ENCODE measurements around the gene RANBP17. TPM values are rescaled to one million over a fixed set of nuclear protein-coding genes. Genes with fewer than 3 reads are reported as not detected.

The RANBP17 gene
- total RNA-seq, 4 donors from 2014 or later: 0.55 to 3.0 (median 1.5) TPM

DNA sequence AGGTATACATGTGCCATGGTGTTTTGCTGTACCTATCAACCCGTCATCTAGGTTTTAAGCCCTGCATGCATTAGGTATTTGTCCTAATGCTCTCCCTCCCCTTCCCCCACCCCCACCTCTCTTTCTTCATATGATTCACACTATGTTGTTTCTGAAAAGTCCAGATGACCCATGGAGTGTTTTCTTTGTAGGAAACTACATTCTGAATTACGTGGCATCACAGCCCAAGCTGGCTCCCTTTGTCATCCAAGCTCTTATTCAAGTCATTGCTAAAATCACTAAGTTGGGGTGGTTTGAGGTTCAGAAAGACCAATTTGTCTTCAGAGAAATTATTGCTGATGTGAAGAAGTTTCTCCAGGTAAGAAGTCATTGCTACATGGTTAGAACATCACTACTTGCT is 30.4 kb downstream of the RANBP17 start:
- no peaks in the 10 kb centered on the region for H3K36me3 ChIP-seq
- no peak for TF ChIP-seq POLR2A (IDR thresholded peaks at IDR 0.05)
- TF ChIP-seq, protein P1, sequence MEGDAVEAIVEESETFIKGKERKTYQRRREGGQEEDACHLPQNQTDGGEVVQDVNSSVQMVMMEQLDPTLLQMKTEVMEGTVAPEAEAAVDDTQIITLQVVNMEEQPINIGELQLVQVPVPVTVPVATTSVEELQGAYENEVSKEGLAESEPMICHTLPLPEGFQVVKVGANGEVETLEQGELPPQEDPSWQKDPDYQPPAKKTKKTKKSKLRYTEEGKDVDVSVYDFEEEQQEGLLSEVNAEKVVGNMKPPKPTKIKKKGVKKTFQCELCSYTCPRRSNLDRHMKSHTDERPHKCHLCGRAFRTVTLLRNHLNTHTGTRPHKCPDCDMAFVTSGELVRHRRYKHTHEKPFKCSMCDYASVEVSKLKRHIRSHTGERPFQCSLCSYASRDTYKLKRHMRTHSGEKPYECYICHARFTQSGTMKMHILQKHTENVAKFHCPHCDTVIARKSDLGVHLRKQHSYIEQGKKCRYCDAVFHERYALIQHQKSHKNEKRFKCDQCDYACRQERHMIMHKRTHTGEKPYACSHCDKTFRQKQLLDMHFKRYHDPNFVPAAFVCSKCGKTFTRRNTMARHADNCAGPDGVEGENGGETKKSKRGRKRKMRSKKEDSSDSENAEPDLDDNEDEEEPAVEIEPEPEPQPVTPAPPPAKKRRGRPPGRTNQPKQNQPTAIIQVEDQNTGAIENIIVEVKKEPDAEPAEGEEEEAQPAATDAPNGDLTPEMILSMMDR (IDR thresholded peaks at IDR 0.05): no peak
- TF ChIP-seq POLR2AphosphoS5 (IDR thresholded peaks at IDR 0.05): no peak
- TF ChIP-seq EP300 (IDR thresholded peaks at IDR 0.05): no peak
- H3K27me3 ChIP-seq: no peaks in the 10 kb centered on the region
- H3K27ac ChIP-seq: no peak overlapping the region
- WGBS: 92% methylated on average over 2 of the region's 2 CpGs
- no peaks in the 10 kb centered on the region for H3K4me1 ChIP-seq
- DNase-seq (ENCODE audit: low spot score in 2 of 2): no peak
- no peak overlapping the region for H3K4me3 ChIP-seq
- no peaks in the 10 kb centered on the region for H3K9me3 ChIP-seq

- Histone ChIP-seq H3K27ac (no peak overlapping the region), H3K9me3 (no peaks in the 10 kb centered on the region), H3K4me1 (no peaks in the 10 kb centered on the region), H3K36me3 (no peaks in the 10 kb centered on the region), H3K4me3 (no peak overlapping the region), H3K27me3 (no peaks in the 10 kb centered on the region)
- TF ChIP-seq EP300 (IDR thresholded peaks at IDR 0.05) (no peak), POLR2AphosphoS5 (IDR thresholded peaks at IDR 0.05) (no peak), POLR2A (IDR thresholded peaks at IDR 0.05) (no peak)
- TF ChIP-seq, protein P1 (IDR thresholded peaks at IDR 0.05): no peak
- DNase-seq (ENCODE audit: low spot score in 2 of 2): no peak
- WGBS: 71% methylated on average over 2 of the region's 2 CpGs
These were observed 32.8 kb downstream of the RANBP17 start for GRCh38 chr5:170894665-170895064.

- no peak overlapping the region for H3K4me3 ChIP-seq
- H3K27me3 ChIP-seq: no peaks in the 10 kb centered on the region
- no peak for DNase-seq (ENCODE audit: low spot score in 2 of 2)
- no peaks in the 10 kb centered on the region for H3K9me3 ChIP-seq
- WGBS: 65% methylated on average over 9 of the region's 9 CpGs
- no peak for TF ChIP-seq POLR2A (IDR thresholded peaks at IDR 0.05)
- TF ChIP-seq, protein P1 (IDR thresholded peaks at IDR 0.05): no peak
- no peak for TF ChIP-seq EP300 (IDR thresholded peaks at IDR 0.05)
- TF ChIP-seq POLR2AphosphoS5 (IDR thresholded peaks at IDR 0.05): no peak
- no peaks in the 10 kb centered on the region for H3K4me1 ChIP-seq
- H3K36me3 ChIP-seq: no peaks in the 10 kb centered on the region
- no peak overlapping the region for H3K27ac ChIP-seq
These were observed 35.0 kb downstream of the RANBP17 start for GRCh38 chr5:170896779-170897178.

GRCh38 chr5:170903075-170903474 is 41.3 kb downstream of the RANBP17 start:
- H3K27me3 ChIP-seq: no peaks in the 10 kb centered on the region
- H3K27ac ChIP-seq: no peak overlapping the region
- H3K4me3 ChIP-seq: no peak overlapping the region
- H3K4me1 ChIP-seq: no peaks in the 10 kb centered on the region
- TF ChIP-seq, protein P1 (IDR thresholded peaks at IDR 0.05): no peak
- 87% methylated on average over 6 of the region's 8 CpGs for WGBS
- no peak for DNase-seq (ENCODE audit: low spot score in 2 of 2)
- no peaks in the 10 kb centered on the region for H3K36me3 ChIP-seq
- H3K9me3 ChIP-seq: no peaks in the 10 kb centered on the region

DNA sequence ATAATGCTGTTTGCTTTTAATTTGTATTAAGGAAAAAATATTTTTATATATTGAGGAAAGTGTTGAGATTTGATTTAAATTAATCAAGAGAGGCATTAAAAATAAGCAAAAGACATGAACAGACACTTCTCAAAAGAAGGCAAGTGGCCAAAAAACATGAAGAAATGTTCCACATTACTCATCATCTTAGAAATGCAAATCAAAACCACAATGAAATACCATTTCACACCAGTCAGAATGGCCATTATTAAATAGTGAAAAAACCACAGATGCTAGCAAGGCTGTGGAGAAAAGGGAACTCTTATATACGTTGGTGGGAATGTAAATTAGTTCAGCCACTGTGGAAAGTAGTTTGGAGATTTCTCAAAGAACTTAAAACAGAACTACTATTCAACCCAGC is 45.9 kb downstream of the RANBP17 start:
- Histone ChIP-seq H3K36me3 (no peaks in the 10 kb centered on the region), H3K9me3 (no peaks in the 10 kb centered on the region), H3K27me3 (no peaks in the 10 kb centered on the region), H3K4me3 (no peak overlapping the region), H3K27ac (no peak overlapping the region), H3K4me1 (no peaks in the 10 kb centered on the region)
- DNase-seq (ENCODE audit: low spot score in 2 of 2): no peak
- TF ChIP-seq POLR2A (IDR thresholded peaks at IDR 0.05) (no peak), POLR2AphosphoS5 (IDR thresholded peaks at IDR 0.05) (no peak), EP300 (IDR thresholded peaks at IDR 0.05) (no peak)
- TF ChIP-seq, protein P1 (IDR thresholded peaks at IDR 0.05): no peak
- WGBS: 56% methylated on average over 1 of the region's 1 CpG
